CD8-positive, alpha-beta memory T cell (primary cell): Measurements from ENCODE around the gene PSTPIP1. TPM values are rescaled to one million over a fixed set of nuclear protein-coding genes. Genes with fewer than 3 reads are reported as not detected.

ENCODE experiments used
- CTCF ChIA-PET: fragments of 350-600 bp; sonication (Branson Sonifier 250); formaldehyde crosslinking; loops from one replicate; lab custom pipeline; 2021; ENCODE audit warnings: antibody characterized with exemption; lab: Charles Lee
- POLR2A ChIA-PET: fragments of 350-600 bp; sonication (Branson Sonifier 250); formaldehyde crosslinking; loops from one replicate; lab custom pipeline; 2021; ENCODE audit warnings: antibody characterized with exemption; lab: Charles Lee
- DNase-seq, 5 donors: peaks; one replicate each; pipeline versions ENCODE4 v3.0.0 to v3.0.0-alpha.2; 2020 to 2022; ENCODE audit warnings: mixed read lengths in 1 of 5
- H3K27ac ChIP-seq: one replicate; pipeline ENCODE4 v1.7.0; 2013; ENCODE audit warnings: low read depth, mild to moderate bottlenecking, low read length, moderate library complexity
- H3K27me3 ChIP-seq: 2 replicates; pipeline ENCODE4 v1.7.0; 2013; ENCODE audit warnings: low read length, mild to moderate bottlenecking; ENCODE audit not compliant: insufficient read depth, poor library complexity, severe bottlenecking
- H3K36me3 ChIP-seq: 2 replicates; pipeline ENCODE4 v1.7.0; 2013; ENCODE audit warnings: mild to moderate bottlenecking, low read length, moderate library complexity; ENCODE audit not compliant: insufficient read depth
- H3K4me1 ChIP-seq: 2 replicates; pipeline ENCODE4 v1.7.0; 2013; ENCODE audit warnings: mild to moderate bottlenecking, low read length, moderate library complexity; ENCODE audit not compliant: insufficient read depth
- H3K4me3 ChIP-seq: 2 replicates; pipeline ENCODE4 v1.7.0; 2013; ENCODE audit warnings: mild to moderate bottlenecking, low read length
- H3K9me3 ChIP-seq: 2 replicates; pipeline ENCODE4 v1.7.0; 2013; ENCODE audit warnings: mild to moderate bottlenecking, low read length
- H3K27ac Mint-ChIP-seq, 8 donors: one replicate each; pipeline ENCODE4 v1.8.0; 2020 to 2021; ENCODE audit warnings: mixed read lengths in 8 of 8, mild to moderate bottlenecking in 6 of 8, inconsistent platforms in 3 of 8, moderate library complexity in 3 of 8
- H3K27me3 Mint-ChIP-seq, 2 donors: one replicate each; pipeline ENCODE4 v1.8.0; 2020 to 2021; ENCODE audit warnings: mixed read lengths in 2 of 2, mild to moderate bottlenecking in 1 of 2, moderate library complexity in 1 of 2
- H3K36me3 Mint-ChIP-seq, 3 donors: one replicate each; pipeline ENCODE4 v1.8.0; 2020 to 2021; ENCODE audit warnings: mixed read lengths in 3 of 3, inconsistent platforms in 1 of 3, mild to moderate bottlenecking in 1 of 3
- H3K4me1 Mint-ChIP-seq, 3 donors: one replicate each; pipeline ENCODE4 v1.8.0; 2020 to 2021; ENCODE audit warnings: mixed read lengths in 3 of 3, inconsistent platforms in 1 of 3, mild to moderate bottlenecking in 1 of 3
- H3K4me3 Mint-ChIP-seq, 7 donors: one replicate each; pipeline ENCODE4 v1.8.0; 2020 to 2021; ENCODE audit warnings: mixed read lengths in 7 of 7, mild to moderate bottlenecking in 6 of 7, moderate library complexity in 4 of 7, inconsistent platforms in 2 of 7
- H3K9me3 Mint-ChIP-seq, 5 donors: one replicate each; pipeline ENCODE4 v1.8.0; 2020 to 2022; ENCODE audit warnings: mixed read lengths in 5 of 5, mild to moderate bottlenecking in 3 of 5, moderate library complexity in 2 of 5, inconsistent platforms in 1 of 5
- polyA plus RNA-seq: library from polyadenylated mRNA; unstranded; fragments of 300-500 nt; fragmentation: Illumina TruSeq; gene quantifications from one replicate; pipeline ENCODE4 v1.2.3, GENCODE V29; 2021
- total RNA-seq, 2 experiments: library from RNA; stranded (reverse); gene quantifications; one replicate each; pipeline ENCODE4 v1.2.3, GENCODE V29; 2021

PSTPIP1 gene
- total and polyA plus RNA-seq, 3 experiments from 2014 or later, result 83.1 to 127 (median 123) TPM

DNA sequence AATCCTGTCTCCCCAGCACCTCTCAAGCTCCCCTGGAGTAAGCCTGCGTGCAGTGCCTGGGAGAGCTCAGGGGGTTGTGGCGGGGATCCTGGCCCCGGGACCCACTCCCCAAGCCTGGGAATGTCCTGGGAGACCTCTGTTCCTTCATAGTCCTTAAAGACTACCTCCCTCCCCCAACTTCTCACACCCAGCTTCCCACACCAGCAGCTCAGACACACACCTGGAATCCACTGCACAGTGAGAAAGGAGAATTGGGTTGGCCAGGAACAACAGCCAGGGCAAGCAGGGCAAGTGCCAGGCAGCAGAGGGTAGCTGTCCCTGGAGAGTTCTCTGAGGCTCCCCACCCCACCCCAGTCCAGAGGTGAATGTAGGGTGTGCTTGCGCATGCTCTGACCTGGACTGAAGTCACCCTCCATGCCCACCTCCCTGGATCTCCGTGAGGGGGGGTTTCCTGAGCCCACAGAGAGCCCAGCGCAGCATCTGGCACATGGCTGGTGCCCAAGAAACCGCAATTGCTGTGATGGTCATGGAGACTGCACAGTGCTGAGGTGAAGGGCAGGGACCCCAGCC, 22.2 kb downstream of the PSTPIP1 start:
- Mint-ChIP-seq H3K9me3 (no peaks in the 10 kb centered on the region), H3K4me3 (peak overlapping the region in 5 of 7 donors; percentile 17 to 87 (median 67)), H3K27ac (peak overlapping the region; percentile 61 to 99 (median 90)), H3K36me3 (peaks cover 5 to 52% (median 10%) of the 10 kb centered on the region in 3 donors), H3K27me3 (peaks cover 0 to 2% of the 10 kb centered on the region in 2 donors), H3K4me1 (peaks cover 93 to 100% (median 99%) of the 10 kb centered on the region in 3 donors)
- Histone ChIP-seq H3K27me3 (no peaks in the 10 kb centered on the region), H3K27ac (peak overlapping the region; percentile 21), H3K4me3 (no peak overlapping the region), H3K4me1 (peaks cover 100% of the 10 kb centered on the region), H3K9me3 (no peaks in the 10 kb centered on the region), H3K36me3 (peaks cover 10% of the 10 kb centered on the region)
- POLR2A ChIA-PET, result interaction anchor here (6.2 kb wide), 1 partner anchor 20 kb away, joined by 97 read pairs; the partner anchor contains the start of gene PSTPIP1
- DNase-seq, result peak in 1 of 5 donors; percentile 40
- CTCF ChIA-PET, result interaction anchor here (0.8 to 3.7 kb wide), 7 partner anchors 9 to 86 kb away, joined by 3 to 17 read pairs (median 5); partner anchors contain the start of genes PSTPIP1 and RCN2

DNA sequence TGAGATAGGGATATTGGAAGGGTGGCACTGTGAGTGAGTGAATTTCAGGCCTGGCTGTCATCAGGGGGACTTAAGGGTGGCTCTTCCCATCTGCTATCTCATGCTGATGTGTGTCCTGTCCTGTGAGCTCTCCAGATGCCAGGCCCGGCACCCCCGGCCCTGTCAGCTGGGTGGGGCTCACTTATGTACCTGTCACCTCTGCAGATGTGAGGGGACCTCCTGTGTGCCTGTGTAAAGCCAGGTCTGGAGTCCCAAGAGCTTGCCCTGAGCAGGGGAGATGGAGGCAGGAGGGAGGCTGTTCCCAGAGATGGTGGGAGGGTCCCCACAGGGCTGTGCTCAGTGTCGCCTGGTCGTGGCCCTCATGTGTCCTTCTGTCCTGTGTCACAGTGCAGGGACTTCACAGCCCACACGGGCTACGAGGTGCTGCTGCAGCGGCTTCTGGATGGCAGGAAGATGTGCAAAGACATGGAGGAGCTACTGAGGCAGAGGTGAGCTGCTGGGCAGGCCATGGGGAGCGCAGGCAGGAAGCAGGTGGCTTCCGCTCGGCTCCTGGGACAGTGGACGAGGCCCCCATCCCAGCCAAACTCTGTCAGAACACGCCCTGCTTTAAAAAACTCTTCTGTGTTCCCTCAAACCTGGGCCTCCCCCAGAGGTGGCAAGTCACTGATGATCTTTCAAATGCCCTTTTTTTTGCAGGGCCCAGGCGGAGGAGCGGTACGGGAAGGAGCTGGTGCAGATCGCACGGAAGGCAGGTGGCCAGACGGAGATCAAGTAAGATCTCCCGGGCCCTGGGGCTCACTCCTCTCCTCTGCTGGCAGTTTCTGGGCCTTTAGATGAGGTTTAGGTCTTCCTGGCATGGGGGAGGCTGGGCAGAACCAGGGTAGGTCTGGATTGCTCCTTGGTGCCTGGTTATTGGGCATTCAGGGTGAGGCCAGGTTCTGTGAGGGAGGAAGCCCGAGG, 23.1 kb downstream of the PSTPIP1 start:
- Mint-ChIP-seq H3K36me3 (peaks cover under 1 to 51% (median 12%) of the 10 kb centered on the region in 3 donors), H3K27me3 (peaks cover 0 to 2% of the 10 kb centered on the region in 2 donors), H3K9me3 (no peaks in the 10 kb centered on the region), H3K4me3 (peak overlapping the region in 6 of 7 donors; percentile 15 to 70 (median 49)), H3K27ac (peak overlapping the region; percentile 82 to 99 (median 94)), H3K4me1 (peaks cover 94 to 100% (median 99%) of the 10 kb centered on the region in 3 donors)
- ChIA-PET POLR2A (interaction anchor here (6.2 kb wide), 1 partner anchor 21 kb away, joined by 97 read pairs; the partner anchor contains the start of gene PSTPIP1), CTCF (interaction anchor here (0.8 to 3.7 kb wide), 5 partner anchors 10 to 87 kb away, joined by 3 to 17 read pairs (median 9); partner anchors contain the start of genes PSTPIP1 and RCN2)
- peak overlapping the region; percentile 21 for H3K27ac ChIP-seq
- H3K4me3 ChIP-seq, result no peak overlapping the region
- H3K4me1 ChIP-seq, result peaks cover 100% of the 10 kb centered on the region
- DNase-seq, result peak in 1 of 5 donors; percentile 37
- H3K36me3 ChIP-seq, result peaks cover 10% of the 10 kb centered on the region
- H3K9me3 ChIP-seq, result no peaks in the 10 kb centered on the region
- H3K27me3 ChIP-seq, result no peaks in the 10 kb centered on the region

- H3K36me3 Mint-ChIP-seq, result peaks cover 7 to 58% (median 12%) of the 10 kb centered on the region in 3 donors
- H3K27ac ChIP-seq, result no peak overlapping the region
- H3K36me3 ChIP-seq, result peaks cover 10% of the 10 kb centered on the region
- no peaks in the 10 kb centered on the region for H3K9me3 Mint-ChIP-seq
- H3K4me1 Mint-ChIP-seq, result peaks cover 94 to 100% (median 99%) of the 10 kb centered on the region in 3 donors
- peaks cover 100% of the 10 kb centered on the region for H3K4me1 ChIP-seq
- H3K4me3 ChIP-seq, result no peak overlapping the region
- no peaks in the 10 kb centered on the region for H3K27me3 ChIP-seq
- POLR2A ChIA-PET, result interaction anchor here (0.5 to 0.6 kb wide), 2 partner anchors 33 to 77 kb away, joined by 3 to 4 read pairs; no protein-coding TSS in a partner anchor
- CTCF ChIA-PET, result interaction anchor here (1.2 to 3.7 kb wide), 5 partner anchors 23 to 46 kb away, joined by 3 to 17 read pairs (median 11); partner anchors contain the start of gene PSTPIP1
- H3K27ac Mint-ChIP-seq, result peak overlapping the region; percentile 82 to 100 (median 97)
- no peaks in the 10 kb centered on the region for H3K9me3 ChIP-seq
- peaks cover 0 to 2% of the 10 kb centered on the region in 2 donors for H3K27me3 Mint-ChIP-seq
- peak in 1 of 5 donors; percentile 42 for DNase-seq
- H3K4me3 Mint-ChIP-seq, result peak overlapping the region in 6 of 7 donors; percentile 15 to 74 (median 58)
These were observed 24.0 kb downstream of the PSTPIP1 start for GRCh38 chr15:77018796-77019505.

DNA sequence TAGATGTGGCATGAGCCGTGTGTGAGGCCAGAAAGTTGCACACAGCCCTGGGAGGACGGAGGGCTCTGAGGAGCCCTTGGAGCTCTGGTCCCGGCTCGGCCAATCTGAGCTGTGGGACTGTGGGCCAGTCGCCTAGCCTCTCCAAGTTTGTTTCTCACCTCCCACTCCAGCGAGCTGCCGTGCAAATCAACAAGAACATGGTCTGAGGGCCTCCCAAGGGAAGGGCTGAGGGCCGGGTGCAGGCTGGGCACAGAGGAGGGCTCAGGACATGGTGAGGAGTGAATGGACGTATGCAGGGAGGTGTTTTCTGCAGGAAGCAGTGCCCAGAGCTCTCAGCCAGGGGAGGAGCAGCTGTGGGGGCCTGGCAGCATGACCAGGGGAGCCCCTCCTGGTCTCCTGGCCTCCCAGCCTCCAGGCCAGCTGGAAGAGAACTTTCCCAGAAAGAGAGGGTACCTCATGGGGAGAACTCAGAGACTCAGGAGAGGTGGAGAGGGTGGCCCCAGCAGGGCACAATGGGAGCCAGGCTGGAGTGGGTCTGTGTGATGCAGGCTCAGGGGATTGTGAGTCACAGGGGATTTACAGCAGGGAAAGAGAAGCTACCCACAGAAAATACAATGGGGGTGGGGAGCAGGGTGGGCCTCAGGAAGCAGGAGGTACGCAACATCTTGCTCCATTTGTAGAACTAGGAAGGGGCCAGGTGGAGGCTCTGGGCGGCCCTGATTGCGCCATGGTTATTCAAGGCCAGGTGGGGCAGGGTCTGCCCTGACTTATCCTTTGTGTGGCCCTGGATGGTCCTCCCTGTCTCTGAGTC, 24.8 kb downstream of the PSTPIP1 start:
- H3K9me3 Mint-ChIP-seq, result no peaks in the 10 kb centered on the region
- peaks cover 0 to 2% of the 10 kb centered on the region in 2 donors for H3K27me3 Mint-ChIP-seq
- POLR2A ChIA-PET, result interaction anchor here (0.5 to 1.1 kb wide), 3 partner anchors 10 to 78 kb away, joined by 3 to 4 read pairs (median 3); no protein-coding TSS in a partner anchor
- Histone ChIP-seq H3K27me3 (no peaks in the 10 kb centered on the region), H3K4me3 (no peak overlapping the region), H3K4me1 (peaks cover 96% of the 10 kb centered on the region), H3K36me3 (peaks cover 10% of the 10 kb centered on the region), H3K27ac (no peak overlapping the region), H3K9me3 (no peaks in the 10 kb centered on the region)
- H3K4me3 Mint-ChIP-seq, result peak overlapping the region in 6 of 7 donors; percentile 19 to 74 (median 44)
- CTCF ChIA-PET, result interaction anchor here (1.2 to 1.7 kb wide), 3 partner anchors 25 to 47 kb away, joined by 3 to 11 read pairs (median 7); partner anchors contain the start of gene PSTPIP1
- peak in 1 of 5 donors; percentile 54 for DNase-seq
- peak overlapping the region; percentile 92 to 100 (median 98) for H3K27ac Mint-ChIP-seq
- H3K4me1 Mint-ChIP-seq, result peaks cover 91 to 97% (median 96%) of the 10 kb centered on the region in 3 donors
- H3K36me3 Mint-ChIP-seq, result peaks cover 7 to 61% (median 12%) of the 10 kb centered on the region in 3 donors

DNA sequence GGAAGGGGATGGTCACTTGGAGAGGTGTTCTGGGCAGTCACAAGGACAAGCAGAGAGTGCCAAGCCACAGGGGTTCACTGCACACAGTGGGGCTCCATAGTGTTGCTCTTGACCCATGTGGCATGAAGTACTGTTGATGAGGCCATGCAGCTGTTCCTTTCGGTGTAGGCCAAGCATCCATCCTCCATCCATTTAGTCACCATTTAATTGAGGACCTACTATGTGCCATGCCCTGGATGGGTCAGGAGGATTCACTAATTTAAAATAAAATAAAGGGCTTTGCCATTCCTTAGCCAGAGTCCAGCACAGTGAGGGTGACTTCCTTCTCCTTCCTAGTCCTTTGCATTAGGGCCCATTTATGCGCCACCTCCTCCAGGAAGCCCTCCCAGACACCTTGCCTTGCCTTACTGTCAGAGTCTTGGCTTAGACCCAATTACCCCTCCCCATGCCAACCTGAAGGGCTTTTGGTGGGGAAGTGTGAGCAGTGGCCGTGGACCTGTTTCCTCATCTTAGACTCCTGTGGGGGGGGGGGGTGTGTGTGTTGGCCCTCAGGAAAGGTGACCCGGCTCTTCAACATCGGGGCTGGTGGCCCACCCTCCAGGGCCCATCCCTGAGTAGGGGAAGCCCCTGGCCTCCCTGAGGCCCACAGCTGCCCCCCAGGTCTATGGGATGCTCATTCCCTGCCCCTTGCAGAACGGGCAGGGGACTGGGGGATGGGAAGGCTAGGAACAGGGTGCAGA, 25.6 kb downstream of the PSTPIP1 start:
- H3K9me3 ChIP-seq, result no peaks in the 10 kb centered on the region
- Mint-ChIP-seq H3K27ac (peak overlapping the region; percentile 92 to 100 (median 98)), H3K4me3 (peak overlapping the region in 5 of 7 donors; percentile 32 to 76 (median 45)), H3K9me3 (no peaks in the 10 kb centered on the region), H3K36me3 (peaks cover 7 to 65% (median 12%) of the 10 kb centered on the region in 3 donors), H3K27me3 (peaks cover 0 to 2% of the 10 kb centered on the region in 2 donors), H3K4me1 (peaks cover 83 to 94% (median 88%) of the 10 kb centered on the region in 3 donors)
- H3K27ac ChIP-seq, result no peak overlapping the region
- no peaks in the 10 kb centered on the region for H3K27me3 ChIP-seq
- ChIA-PET CTCF (interaction anchor here (1.2 to 5.2 kb wide), 4 partner anchors 24 to 47 kb away, joined by 3 to 63 read pairs (median 9); partner anchors contain the start of gene PSTPIP1), POLR2A (interaction anchor here (1.1 to 5.6 kb wide), 2 partner anchors 9 to 25 kb away, joined by 3 to 38 read pairs; partner anchors contain the start of gene PSTPIP1)
- H3K36me3 ChIP-seq, result peaks cover 10% of the 10 kb centered on the region
- peak in 1 of 5 donors; percentile 46 for DNase-seq
- no peak overlapping the region for H3K4me3 ChIP-seq
- H3K4me1 ChIP-seq, result peaks cover 88% of the 10 kb centered on the region

DNA sequence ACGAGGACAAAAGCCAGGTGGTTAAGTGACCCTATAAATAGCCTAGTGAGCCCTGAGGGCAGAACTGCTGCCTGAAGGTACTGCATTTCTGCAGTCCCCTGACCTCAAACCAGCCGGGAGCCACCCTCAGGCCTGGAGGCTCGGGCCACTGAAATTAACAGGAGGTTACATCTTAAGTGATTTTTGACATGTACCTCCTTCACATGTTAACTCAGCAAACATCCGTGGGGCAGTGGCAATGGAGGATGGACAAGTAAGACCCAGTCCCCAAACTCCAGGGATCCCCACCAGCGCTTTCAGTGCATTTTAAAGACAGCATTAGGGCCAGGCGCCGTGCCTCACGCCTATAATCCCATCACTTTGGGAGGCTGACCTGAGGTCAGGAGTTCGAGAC, 26.2 kb downstream of the PSTPIP1 start:
- H3K27me3 ChIP-seq, result no peaks in the 10 kb centered on the region
- peak in 1 of 5 donors; percentile 43 for DNase-seq
- ChIA-PET POLR2A (interaction anchor here (5.6 kb wide), 1 partner anchor 26 kb away, joined by 38 read pairs; the partner anchor contains the start of gene PSTPIP1), CTCF (interaction anchor here (2.9 to 6.6 kb wide), 3 partner anchors 10 to 47 kb away, joined by 14 to 78 read pairs (median 63); partner anchors contain the start of gene PSTPIP1)
- H3K27me3 Mint-ChIP-seq, result peaks cover 0 to 2% of the 10 kb centered on the region in 2 donors
- H3K27ac Mint-ChIP-seq, result peak overlapping the region; percentile 92 to 100 (median 98)
- H3K4me1 ChIP-seq, result peaks cover 82% of the 10 kb centered on the region
- peak overlapping the region in 6 of 7 donors; percentile 70 to 87 (median 76) for H3K4me3 Mint-ChIP-seq
- peaks cover 10% of the 10 kb centered on the region for H3K36me3 ChIP-seq
- H3K9me3 Mint-ChIP-seq, result no peaks in the 10 kb centered on the region
- no peak overlapping the region for H3K27ac ChIP-seq
- H3K4me3 ChIP-seq, result no peak overlapping the region
- H3K9me3 ChIP-seq, result no peaks in the 10 kb centered on the region
- peaks cover 79 to 94% (median 82%) of the 10 kb centered on the region in 3 donors for H3K4me1 Mint-ChIP-seq
- H3K36me3 Mint-ChIP-seq, result peaks cover 7 to 71% (median 12%) of the 10 kb centered on the region in 3 donors
